ENCODE results near the gene SCARF1. TPM values are rescaled to one million over a fixed set of nuclear protein-coding genes. Genes with fewer than 3 reads are reported as not detected.

The SCARF1 gene
- total RNA-seq: 0.25 and 0.44 TPM in 2 replicates

GRCh38 chr17:1645207-1646171 lies at the start of gene SCARF1:
SCARF1 (minus strand) TSS chr17:1645732; CDS start chr17:1645697, 35 bp downstream.

GRCh38 chr17:1684378-1685189 lies 39.1 kb upstream of the SCARF1 start, which contains the start of gene PRPF8:
PRPF8 (minus strand) TSS chr17:1684867; CDS start chr17:1684571, 296 bp downstream.

GRCh38 chr17:1649844-1650501 lies 4.4 kb upstream of the SCARF1 start, which contains the start of gene RILP:
RILP (minus strand) TSS chr17:1649866; CDS start chr17:1649804, 62 bp downstream.

GRCh38 chr17:1627982-1628855 lies 17.3 kb downstream of the SCARF1 start, which contains the start of gene SLC43A2:
SLC43A2 (minus strand) TSS chr17:1628834; CDS start chr17:1627874, 960 bp downstream.

Other genes starting within 250 kb of the SCARF1 start
- 557 and 941 TPM in 2 replicates for gene YWHAE, start 245.5 kb downstream of the SCARF1 start, total RNA-seq
- gene CRK, start 189.5 kb downstream of the SCARF1 start, total RNA-seq: 117 and 118 TPM in 2 replicates
- gene MYO1C, start 153.0 kb downstream of the SCARF1 start, total RNA-seq: 189 and 222 TPM in 2 replicates
- gene INPP5K, start 129.1 kb downstream of the SCARF1 start, total RNA-seq: 19.5 and 22.2 TPM in 2 replicates
- gene PITPNA, start 82.9 kb downstream of the SCARF1 start, total RNA-seq: 18.4 and 19.4 TPM in 2 replicates
- gene SLC43A2, start 16.9 kb downstream of the SCARF1 start, total RNA-seq: 2.1 and 2.9 TPM in 2 replicates
- 5.2 and 5.6 TPM in 2 replicates for gene RILP, start 4.1 kb upstream of the SCARF1 start, total RNA-seq
- 112 and 125 TPM in 2 replicates for gene PRPF8, start 39.1 kb upstream of the SCARF1 start, total RNA-seq
- 2.3 and 4.6 TPM in 2 replicates for gene TLCD2, start 64.6 kb upstream of the SCARF1 start, total RNA-seq
- gene WDR81, start 79.0 kb upstream of the SCARF1 start, total RNA-seq: 27.9 and 33.6 TPM in 2 replicates
- under 0.01 TPM in 1 of 2 replicates, not detected in the other for gene SERPINF2, start 97.1 kb upstream of the SCARF1 start, total RNA-seq
- gene SERPINF1, start 116.3 kb upstream of the SCARF1 start, total RNA-seq: 36.1 and 86.2 TPM in 2 replicates
- gene SMYD4, start 184.2 kb upstream of the SCARF1 start, total RNA-seq: 9.5 and 11.7 TPM in 2 replicates
- 33.1 and 48.7 TPM in 2 replicates for gene RPA1, start 184.3 kb upstream of the SCARF1 start, total RNA-seq